ENCODE data around the gene TLR2. TPM values are rescaled to one million over a fixed set of nuclear protein-coding genes. Genes with fewer than 3 reads are reported as not detected.

Gene TLR2
- total RNA-seq, 1 experiment from 2014 or later = 0.23 TPM

DNA sequence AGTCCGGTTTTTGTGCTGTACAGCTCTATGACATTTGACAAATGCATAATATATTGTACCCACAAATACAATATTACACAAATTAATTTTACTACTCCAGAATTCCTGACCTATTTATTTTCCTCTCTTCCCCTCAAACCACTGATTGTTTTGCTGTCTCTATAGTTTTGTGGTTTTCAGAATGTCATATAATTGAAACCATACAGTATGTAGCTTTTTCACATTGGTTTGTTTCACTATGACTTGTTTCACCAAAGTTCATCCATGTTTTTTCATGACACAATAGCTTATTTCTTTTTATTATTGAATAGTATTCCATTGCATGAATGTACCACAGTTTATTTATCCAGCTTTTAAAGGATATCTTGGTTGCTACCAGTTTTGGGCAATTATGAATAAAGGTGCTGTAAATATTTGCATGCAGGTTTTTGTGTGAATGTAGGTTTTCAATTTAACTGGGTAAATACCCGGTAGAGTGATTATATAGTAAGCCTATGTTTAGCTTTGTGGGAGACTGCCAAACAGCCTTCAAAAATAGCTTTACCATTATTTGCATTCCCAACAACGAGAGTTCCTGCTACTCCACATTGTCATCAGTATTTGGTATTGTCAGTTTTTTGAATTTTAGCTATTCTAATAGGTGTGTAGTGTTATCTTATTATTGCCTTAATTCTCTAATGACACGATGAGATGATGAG is 49.8 kb downstream of the TLR2 start:
- no peak for TF ChIP-seq CTCF (IDR thresholded peaks at IDR 0.05; ENCODE audit: unreplicated experiment)
- no TSS peak for BruUV-seq (replicated peaks)
- intact Hi-C loops (cut with micrococcal nuclease) = no loop called here
- no peak for DNase-seq (ENCODE audit: unreplicated experiment)
- no peaks in the 10 kb centered on the region for H3K36me3 Mint-ChIP-seq (ENCODE audit: insufficient read depth, unreplicated experiment)
- H3K4me1 Mint-ChIP-seq (ENCODE audit: insufficient read depth, unreplicated experiment) = peaks cover 20% of the 10 kb centered on the region
- H3K27ac Mint-ChIP-seq (ENCODE audit: low read depth, unreplicated experiment) = peak overlapping the region; percentile 9
- POLR2A ChIA-PET = interaction anchor here (0.7 to 1.1 kb wide), 3 partner anchors 9 to 1309 kb away, joined by 3 to 4 read pairs (median 3); no protein-coding TSS in a partner anchor
- H3K9me3 Mint-ChIP-seq (ENCODE audit: unreplicated experiment) = peaks cover 6% of the 10 kb centered on the region
- CTCF ChIA-PET = interaction anchor here (0.6 to 2.6 kb wide), 3 partner anchors 16 to 1949 kb away, joined by 3 to 15 read pairs (median 4); no protein-coding TSS in a partner anchor
- H3K27me3 Mint-ChIP-seq (ENCODE audit: insufficient read depth, unreplicated experiment) = no peaks in the 10 kb centered on the region
- H3K4me3 Mint-ChIP-seq (ENCODE audit: unreplicated experiment) = no peak overlapping the region

- Mint-ChIP-seq H3K27ac (ENCODE audit: low read depth, unreplicated experiment) (no peak overlapping the region), H3K36me3 (ENCODE audit: insufficient read depth, unreplicated experiment) (no peaks in the 10 kb centered on the region), H3K9me3 (ENCODE audit: unreplicated experiment) (peaks cover 24% of the 10 kb centered on the region), H3K4me3 (ENCODE audit: unreplicated experiment) (no peak overlapping the region), H3K27me3 (ENCODE audit: insufficient read depth, unreplicated experiment) (no peaks in the 10 kb centered on the region), H3K4me1 (ENCODE audit: insufficient read depth, unreplicated experiment) (peaks cover 20% of the 10 kb centered on the region)
- no peak for TF ChIP-seq CTCF (IDR thresholded peaks at IDR 0.05; ENCODE audit: unreplicated experiment)
- POLR2A ChIA-PET = no interaction called here
- no peak for DNase-seq (ENCODE audit: unreplicated experiment)
- BruUV-seq (replicated peaks) = no TSS peak
- CTCF ChIA-PET = interaction anchor here (0.6 kb wide), 1 partner anchor 13 kb away, joined by 3 read pairs; no protein-coding TSS in a partner anchor
- intact Hi-C loops (cut with micrococcal nuclease) = no loop called here
Observed at GRCh38 chr4:153735906-153736461, 51.9 kb downstream of the TLR2 start.

DNA sequence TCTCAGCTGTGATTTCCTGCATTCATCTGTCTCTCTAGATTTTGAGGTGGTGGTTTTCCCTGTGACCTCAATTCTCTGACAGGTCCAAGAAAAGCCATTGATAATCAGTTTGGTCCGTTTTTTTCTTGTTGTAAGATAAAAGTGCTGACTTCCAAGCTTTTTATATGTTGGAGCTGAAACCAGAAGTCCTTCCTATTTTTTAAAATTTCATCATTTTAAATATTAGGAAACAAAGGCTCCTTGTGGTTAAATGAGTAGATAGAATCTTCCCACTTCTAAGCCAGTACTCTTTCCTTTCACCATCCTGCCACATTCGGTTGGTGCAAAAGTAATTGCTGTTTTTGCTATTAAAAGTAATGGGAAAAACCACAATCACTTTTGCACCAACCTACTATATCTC is 57.5 kb downstream of the TLR2 start:
- H3K9me3 Mint-ChIP-seq (ENCODE audit: unreplicated experiment) = peaks cover 28% of the 10 kb centered on the region
- no peak overlapping the region for H3K4me3 Mint-ChIP-seq (ENCODE audit: unreplicated experiment)
- no peak for TF ChIP-seq CTCF (IDR thresholded peaks at IDR 0.05; ENCODE audit: unreplicated experiment)
- intact Hi-C loops (cut with micrococcal nuclease) = no loop called here
- no peaks in the 10 kb centered on the region for H3K27me3 Mint-ChIP-seq (ENCODE audit: insufficient read depth, unreplicated experiment)
- BruUV-seq (replicated peaks) = no TSS peak
- H3K4me1 Mint-ChIP-seq (ENCODE audit: insufficient read depth, unreplicated experiment) = no peaks in the 10 kb centered on the region
- ChIA-PET POLR2A (interaction anchor here (0.7 to 0.8 kb wide), 2 partner anchors 10 to 64 kb away, joined by 3 read pairs; no protein-coding TSS in a partner anchor), CTCF (interaction anchor here (0.6 to 1.1 kb wide), 2 partner anchors 8 to 587 kb away, joined by 3 to 6 read pairs; no protein-coding TSS in a partner anchor)
- no peak overlapping the region for H3K27ac Mint-ChIP-seq (ENCODE audit: low read depth, unreplicated experiment)
- no peaks in the 10 kb centered on the region for H3K36me3 Mint-ChIP-seq (ENCODE audit: insufficient read depth, unreplicated experiment)
- no peak for DNase-seq (ENCODE audit: unreplicated experiment)

DNA sequence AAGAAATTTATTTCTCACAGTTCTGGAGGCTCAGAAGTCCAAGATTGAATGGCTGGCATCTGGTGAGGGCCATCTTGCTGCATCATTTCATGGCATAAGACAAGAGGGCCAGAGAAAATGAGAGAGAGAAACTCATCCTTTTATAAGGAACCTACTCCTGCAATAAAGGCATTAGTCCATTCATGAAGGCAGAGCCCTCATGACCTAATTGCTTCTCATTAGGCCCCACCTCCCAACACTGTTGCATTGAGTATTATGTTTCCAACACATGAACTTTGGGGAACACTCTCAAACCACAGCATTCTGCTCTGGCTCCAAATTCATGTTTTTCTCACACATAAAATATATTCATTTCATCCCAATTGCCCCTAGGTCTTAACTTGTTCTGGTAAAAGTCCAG is 61.6 kb downstream of the TLR2 start:
- Mint-ChIP-seq H3K4me3 (ENCODE audit: unreplicated experiment) (no peak overlapping the region), H3K4me1 (ENCODE audit: insufficient read depth, unreplicated experiment) (peaks cover 16% of the 10 kb centered on the region), H3K36me3 (ENCODE audit: insufficient read depth, unreplicated experiment) (no peaks in the 10 kb centered on the region), H3K9me3 (ENCODE audit: unreplicated experiment) (peaks cover 8% of the 10 kb centered on the region), H3K27ac (ENCODE audit: low read depth, unreplicated experiment) (no peak overlapping the region), H3K27me3 (ENCODE audit: insufficient read depth, unreplicated experiment) (no peaks in the 10 kb centered on the region)
- no TSS peak for BruUV-seq (replicated peaks)
- TF ChIP-seq CTCF (IDR thresholded peaks at IDR 0.05; ENCODE audit: unreplicated experiment) = no peak
- ChIA-PET POLR2A (no interaction called here), CTCF (interaction anchor here (0.6 to 6.7 kb wide), 3 partner anchors 76 to 402 kb away, joined by 3 to 175 read pairs (median 4); no protein-coding TSS in a partner anchor)
- no peak for DNase-seq (ENCODE audit: unreplicated experiment)
- intact Hi-C loops (cut with micrococcal nuclease) = no loop called here
